GM18526 (cell line): ENCODE results near the gene MACROD2.

ENCODE experiments used
- POLR2A ChIP-seq: IDR thresholded peaks from 3 replicates; pipeline ENCODE4 v1.6.1; 2011; ENCODE audit not compliant: insufficient read length; ENCODE audit errors: extremely low read depth

The MACROD2 gene

DNA sequence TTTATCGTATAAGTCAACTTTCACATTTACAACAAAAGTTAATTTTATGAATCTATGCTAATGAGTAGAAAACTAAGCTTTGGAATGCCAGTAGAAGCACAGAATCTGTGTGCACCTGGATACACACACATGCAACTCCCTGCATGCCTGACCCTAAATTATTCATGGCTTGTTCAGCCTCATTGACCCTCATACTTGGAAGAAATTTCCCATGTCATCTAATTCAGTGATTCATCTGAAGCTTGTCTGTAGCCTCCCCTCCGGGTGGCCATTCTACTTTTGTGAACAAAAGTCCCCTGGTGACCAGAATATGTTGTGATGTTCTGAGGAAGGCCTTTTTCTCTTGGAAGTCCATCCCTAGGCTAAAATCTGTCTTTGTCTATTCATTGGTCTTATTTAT lies 1499.5 kb downstream of the MACROD2 start:
- no peak for TF ChIP-seq POLR2A

DNA sequence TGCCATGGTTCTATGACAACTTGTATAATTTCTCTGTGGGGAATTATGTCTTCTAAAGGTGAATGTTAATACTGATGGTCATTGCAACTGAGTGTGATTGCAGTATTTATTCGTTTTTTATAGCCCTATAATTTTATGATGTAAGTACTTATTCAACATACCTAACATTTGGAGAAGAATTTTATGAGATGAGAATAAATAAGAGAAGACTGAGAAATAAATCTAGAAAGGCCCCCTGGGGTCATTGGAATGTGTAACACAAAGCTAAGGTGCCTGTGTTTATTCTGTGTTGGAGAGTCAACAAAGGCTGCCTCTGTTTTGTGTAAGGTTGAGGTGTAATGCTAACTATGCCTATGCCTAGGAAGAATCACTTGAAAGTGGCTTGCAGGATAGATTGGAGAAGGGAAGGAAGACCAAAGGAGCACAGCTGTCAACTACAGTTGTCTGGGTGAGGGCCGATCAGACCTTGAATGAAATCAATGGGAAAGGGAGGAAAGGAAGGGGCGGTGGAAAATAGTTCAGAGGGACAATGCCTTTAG lies 1501.3 kb downstream of the MACROD2 start:
- TF ChIP-seq POLR2A = no peak

DNA sequence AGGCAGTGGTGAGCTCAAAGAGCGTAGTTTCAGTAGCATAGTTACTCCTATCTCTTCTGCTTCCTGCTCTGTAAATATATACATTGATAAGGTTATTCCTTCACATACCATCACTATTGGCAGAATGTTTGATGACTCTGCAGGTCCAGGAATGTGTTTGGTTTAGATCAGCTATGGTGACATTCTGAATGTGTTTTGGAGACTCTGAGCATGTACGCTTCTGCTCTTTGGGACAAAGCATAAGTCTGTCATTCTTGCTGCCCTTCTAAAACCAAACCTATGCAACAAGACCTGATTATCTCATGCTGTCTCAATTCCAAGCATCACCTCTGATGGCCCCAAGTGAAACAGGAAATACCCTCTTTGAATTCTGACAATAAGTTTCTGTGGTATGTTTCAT lies 1503.6 kb downstream of the MACROD2 start:
- TF ChIP-seq POLR2A = no peak

DNA sequence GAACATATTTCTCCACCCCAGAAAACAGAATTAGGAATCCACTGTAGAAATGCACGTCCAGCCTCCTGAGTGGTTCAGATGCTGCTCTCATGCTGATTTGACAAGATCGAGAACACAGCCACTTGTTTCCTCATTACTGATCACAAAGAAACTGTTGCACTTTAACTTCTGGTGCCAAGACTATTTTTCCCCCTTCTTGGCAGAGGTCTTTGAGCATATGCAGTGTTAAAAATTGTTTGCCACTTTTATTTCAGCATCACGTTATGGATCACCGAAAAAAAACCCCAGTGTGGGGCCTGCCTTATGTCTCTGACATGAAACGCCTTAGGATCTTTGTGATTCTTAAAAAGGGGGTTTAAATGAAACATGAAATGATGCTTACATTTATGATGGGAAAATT lies 1511.0 kb downstream of the MACROD2 start:
- TF ChIP-seq POLR2A = no peak

DNA sequence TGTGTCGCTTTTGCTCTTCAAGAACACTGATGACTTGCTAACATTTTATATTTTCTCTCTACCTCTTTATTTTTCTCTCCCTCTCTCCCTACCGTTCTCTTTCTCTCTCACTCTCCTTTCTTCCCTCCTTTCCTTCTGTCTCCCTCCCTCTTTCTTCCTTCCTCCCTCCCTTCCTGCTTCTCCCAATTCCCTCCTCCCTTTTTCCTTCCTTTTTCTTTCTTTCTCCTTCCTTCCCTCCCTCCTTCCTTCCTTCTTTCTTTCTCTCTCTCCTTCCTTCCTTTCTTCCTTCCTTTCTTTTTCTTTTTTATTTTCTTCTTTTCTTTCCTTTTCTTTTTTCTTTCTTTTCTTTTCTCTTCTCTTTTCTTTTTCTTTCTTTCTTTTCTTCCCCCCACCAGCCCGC lies 1511.8 kb downstream of the MACROD2 start:
- no peak for TF ChIP-seq POLR2A

DNA sequence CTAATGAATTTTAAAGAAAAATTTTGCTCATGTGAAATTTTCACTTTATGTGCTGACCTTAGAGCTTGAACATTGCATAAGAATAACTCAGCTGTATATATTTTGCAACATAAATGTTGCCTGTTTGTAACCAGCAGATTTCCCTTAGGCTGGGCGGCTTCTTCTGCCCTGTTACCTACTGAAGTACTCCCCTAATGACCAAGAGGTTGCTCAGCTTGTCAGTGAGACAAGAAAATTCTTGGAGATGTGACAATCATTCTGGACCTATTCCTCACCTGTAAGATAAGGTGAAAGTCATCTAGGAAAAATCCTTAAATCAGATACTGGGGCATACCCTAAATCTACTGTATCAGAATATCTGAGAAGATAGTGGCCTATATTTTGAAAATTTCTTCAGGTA lies 1516.2 kb downstream of the MACROD2 start:
- TF ChIP-seq POLR2A = no peak

DNA sequence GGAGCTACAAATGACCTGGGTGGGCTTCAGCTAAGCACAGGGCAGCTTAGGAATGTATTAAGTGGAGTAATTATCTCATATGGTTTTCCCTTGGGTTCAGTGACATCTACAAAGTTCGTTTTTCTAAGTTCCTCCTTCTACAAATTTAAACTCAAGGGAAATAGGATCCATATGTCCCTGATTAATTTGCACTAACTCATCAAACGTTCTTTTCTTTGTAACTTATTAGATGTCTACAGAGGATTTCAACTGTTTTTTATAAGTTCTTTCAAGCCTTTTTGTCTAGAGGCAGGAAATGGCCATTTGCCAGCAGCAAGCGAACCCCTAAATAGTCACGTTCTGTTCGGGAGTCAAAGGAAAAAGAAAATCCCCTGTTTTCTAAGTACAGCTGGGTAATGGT lies 1517.6 kb downstream of the MACROD2 start:
- no peak for TF ChIP-seq POLR2A

DNA sequence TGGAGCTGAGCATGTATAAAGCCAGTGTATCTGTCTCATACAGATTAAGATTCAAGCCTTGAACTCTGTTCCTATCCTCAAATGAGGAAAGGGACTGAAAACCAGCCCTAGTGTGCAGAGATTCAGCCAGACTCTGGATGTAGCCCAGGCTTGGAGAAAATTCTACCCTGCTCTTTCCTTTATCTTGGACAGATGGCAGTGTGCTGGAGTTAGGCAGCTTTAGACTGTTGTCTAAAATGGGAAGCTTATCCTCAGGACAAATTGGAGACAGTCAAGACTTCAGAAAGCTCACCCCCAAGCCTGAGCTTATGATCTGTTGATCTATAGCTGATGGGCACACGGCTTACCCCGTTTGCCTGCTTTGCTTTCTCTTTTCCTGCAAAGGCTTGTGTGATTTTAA lies 1520.4 kb downstream of the MACROD2 start:
- TF ChIP-seq POLR2A = no peak

DNA sequence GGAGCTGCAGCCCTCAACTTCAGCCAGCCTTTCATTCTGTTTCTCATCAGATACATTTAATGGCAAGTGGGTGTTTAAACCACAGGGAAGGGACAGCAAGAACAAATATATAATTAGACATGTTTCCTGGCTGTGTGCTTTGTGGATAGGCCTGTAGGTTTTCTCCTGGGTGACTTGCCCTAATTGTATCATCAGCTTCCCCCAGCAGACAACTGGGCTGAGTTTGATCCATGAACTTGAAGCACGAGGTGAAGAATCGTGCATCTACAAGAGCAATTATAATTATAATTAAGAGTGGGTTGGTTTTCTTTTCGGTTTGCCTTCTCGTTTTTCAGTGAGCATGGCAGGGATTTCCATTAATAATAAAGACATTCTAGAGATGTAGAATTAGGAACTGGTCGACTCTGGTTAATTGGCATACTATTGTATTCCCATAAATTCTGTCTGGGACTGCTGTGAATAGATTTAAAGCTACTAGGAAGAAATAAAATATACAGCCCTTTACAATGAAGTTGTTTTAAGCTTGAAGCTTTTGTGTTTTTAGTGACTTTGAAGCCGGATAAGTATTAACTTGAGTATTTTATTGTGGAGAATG lies 1525.7 kb downstream of the MACROD2 start:
- no peak for TF ChIP-seq POLR2A

DNA sequence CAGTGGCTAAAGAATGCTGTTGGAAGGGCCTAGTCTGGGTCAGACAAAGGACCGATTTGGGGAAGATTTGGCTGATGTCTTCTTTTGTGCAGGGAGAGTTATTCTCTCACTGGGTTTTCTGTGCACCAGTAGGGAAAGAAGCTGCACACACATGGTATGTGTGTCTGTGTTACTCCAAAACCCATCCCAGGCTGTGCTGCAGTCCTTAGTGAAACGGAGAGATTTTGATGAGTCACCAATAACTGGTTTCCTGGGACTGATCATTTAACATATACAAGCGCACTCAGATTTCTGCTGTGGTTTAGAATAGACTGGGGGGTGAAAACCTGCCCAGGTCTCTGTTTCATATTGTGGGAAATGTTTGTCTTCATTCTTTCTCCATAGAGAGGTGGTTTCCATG lies 1528.1 kb downstream of the MACROD2 start:
- no peak for TF ChIP-seq POLR2A

DNA sequence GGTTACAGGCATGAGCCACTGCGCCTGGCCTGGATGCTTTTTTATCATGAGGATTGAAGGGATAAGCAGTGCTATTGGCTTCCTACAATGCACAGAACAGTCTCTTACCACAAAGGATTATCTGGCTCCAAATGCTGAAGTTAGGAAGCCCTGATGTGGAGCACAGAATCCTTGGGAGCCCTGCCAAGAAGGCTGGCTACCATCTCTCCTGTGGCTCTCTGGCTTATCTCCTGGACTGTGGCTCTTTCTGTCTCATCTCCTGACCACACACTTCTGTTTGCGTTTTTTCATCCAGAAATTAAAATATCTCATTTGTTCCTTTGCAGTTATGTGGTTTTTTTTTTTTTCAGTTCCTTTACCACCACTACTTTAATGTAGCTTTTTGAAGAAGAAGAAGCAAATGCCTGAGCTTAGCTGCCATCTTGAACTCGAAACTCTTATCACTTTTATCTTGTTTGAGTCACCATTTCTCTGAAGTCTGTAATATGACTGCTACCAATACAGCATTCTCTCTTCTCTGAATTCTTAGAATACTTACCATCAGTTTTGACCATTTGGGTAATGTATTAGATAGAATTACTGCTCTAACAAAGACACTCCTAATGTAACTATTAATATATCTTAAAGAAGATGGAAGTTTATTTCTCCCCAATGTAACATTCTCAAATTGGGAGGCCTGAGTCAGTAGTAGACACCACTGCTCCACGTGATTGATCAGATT lies 1533.2 kb downstream of the MACROD2 start:
- TF ChIP-seq POLR2A = no peak

DNA sequence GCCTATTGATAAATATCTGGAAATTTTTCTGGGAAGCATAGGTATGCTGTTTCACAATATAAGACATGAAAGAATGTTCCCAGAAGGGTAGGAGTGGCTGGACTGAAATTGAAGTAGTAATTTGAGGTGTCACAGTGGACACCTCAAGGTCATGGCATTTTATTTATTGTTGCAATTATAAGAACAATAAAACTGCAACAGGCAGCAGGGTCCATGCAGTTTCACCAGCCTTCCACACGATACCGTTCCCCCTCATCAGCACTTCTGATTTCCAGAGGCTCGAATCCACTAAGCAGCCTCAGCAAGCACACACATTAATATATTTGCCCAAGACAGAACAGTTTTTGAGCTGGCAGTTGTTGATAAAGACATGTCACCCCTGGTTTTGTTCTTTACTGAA lies 1540.5 kb downstream of the MACROD2 start:
- no peak for TF ChIP-seq POLR2A

DNA sequence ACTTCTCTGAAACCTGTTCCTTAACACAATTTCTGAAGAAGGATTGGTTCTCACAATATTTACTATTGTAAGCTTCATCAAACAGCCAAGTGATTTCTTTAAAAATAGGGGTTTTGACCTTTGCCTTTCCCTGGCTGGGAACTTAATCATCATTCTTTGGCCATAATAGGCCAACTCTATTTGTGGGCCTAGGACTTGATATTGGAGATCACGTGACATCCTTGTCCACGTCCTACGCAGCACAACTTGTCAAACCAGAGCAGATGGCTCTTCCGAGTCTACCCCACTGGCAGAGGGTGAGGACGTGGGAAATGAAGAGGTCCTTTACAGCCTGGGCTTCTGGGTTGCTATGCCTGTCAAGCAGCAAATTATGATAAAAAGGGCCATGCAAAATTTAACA lies 1547.3 kb downstream of the MACROD2 start:
- no peak for TF ChIP-seq POLR2A

DNA sequence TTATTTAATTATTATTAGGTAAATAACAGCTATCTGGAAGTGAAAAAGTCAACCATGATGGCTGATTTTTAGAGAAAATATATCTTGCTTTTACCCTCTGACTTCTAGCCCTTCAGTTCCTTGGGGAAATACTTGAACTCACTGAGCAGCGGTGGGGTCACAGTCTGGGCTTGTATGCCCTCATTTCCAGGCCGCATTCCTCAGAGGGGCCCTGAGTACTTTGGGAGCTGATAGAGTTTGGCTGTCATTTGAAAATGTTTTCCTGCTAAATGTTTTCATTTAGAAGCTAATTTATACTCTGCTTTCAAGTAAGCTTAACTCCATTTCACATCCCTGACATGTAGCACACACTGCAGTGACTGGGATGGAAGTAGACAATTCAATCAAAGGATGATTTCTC lies 1549.4 kb downstream of the MACROD2 start:
- no peak for TF ChIP-seq POLR2A

DNA sequence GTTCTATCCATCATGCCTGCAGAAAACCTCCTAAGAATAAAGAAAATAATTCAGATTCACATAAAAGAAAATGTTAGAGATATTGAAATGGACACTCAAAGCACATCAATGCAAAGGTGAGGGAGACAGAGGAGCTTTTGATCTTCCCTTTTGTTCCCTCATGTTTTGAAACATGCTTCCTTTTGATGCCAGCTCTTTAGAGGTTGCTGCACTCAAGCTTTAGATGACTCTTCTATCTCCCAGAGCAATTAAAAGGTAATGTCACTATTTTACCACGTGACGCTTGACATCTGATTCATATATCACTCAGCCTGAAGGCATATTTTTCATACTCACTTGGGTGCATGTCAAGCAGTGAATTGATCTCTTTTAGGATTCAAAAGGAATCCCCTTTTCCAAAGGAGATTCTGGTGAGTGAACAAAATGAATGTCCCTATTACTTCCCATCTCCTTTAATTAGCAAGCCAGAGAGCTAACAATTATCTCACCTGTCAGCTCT lies 1551.3 kb downstream of the MACROD2 start:
- no peak for TF ChIP-seq POLR2A

DNA sequence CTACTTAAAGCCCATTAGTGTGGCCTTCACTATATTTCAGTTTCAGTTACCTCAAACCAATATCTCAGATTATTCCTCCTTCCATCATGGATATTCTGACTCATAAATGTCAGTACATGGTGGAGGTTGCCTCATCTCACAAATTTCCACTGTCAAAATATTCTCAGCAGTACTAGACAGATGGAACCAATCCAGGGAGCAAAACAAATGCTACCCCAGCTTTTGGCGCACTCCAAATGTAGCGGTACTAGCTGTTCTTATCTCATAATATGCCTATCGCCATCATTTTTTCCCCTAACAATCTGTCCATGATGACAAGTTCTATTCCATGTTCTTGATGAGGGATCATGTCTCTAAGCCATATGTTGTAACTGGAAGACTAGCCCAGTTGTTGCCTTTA lies 1551.8 kb downstream of the MACROD2 start:
- TF ChIP-seq POLR2A = no peak
